OCI-LY1 (cell line): Measurements from ENCODE around the gene LIMCH1.
"Not testable (repeated sequence)": the region's sequence is repeated elsewhere in the genome, so short reads cannot be mapped to it uniquely, and the experiment has no call there.

Experiments used
- EZH2 ChIP-seq: fragments of 200-600 bp; sonication (generic), shearing (Covaris generic); IDR thresholded peaks from 2 replicates; pipeline ENCODE4 v1.8.0; 2017; ENCODE audit warnings: borderline replicate concordance, mixed run types, mild to moderate bottlenecking, antibody characterized with exemption, low read length, moderate library complexity, mixed read lengths
- TF ChIP-seq, protein P1 (sequence below): fragments of 200-600 bp; sonication (generic), shearing (Covaris generic); IDR thresholded peaks from 2 replicates; pipeline ENCODE4 v1.5.1; 2017; ENCODE audit warnings: mild to moderate bottlenecking, antibody characterized with exemption, low read length, moderate library complexity, mixed read lengths

DNA sequence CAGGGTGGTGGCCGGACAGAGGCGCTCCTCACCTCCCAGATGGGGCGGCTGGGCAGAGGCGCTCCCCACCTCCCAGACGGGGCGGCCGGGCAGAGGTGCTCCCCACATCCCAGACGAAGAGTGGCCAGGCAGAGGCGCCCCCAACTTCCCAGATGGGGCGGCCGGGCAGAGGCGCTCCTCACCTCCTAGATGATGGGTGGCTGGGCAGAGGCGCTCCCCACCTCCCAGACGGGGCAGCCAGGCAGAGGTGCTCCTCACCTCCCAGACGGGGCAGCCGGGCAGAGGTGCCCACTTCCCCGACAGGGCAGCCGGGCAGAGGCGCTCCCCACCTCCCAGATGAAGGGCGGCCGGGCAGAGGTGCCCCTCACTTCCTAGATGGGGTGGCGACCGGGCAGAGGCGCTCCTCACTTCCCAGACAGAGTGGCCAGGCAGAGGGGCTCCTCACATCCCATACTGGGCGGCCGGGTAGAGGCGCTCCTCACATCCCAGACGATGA lies 46.8 kb upstream of the LIMCH1 start:
- TF ChIP-seq, protein P1, sequence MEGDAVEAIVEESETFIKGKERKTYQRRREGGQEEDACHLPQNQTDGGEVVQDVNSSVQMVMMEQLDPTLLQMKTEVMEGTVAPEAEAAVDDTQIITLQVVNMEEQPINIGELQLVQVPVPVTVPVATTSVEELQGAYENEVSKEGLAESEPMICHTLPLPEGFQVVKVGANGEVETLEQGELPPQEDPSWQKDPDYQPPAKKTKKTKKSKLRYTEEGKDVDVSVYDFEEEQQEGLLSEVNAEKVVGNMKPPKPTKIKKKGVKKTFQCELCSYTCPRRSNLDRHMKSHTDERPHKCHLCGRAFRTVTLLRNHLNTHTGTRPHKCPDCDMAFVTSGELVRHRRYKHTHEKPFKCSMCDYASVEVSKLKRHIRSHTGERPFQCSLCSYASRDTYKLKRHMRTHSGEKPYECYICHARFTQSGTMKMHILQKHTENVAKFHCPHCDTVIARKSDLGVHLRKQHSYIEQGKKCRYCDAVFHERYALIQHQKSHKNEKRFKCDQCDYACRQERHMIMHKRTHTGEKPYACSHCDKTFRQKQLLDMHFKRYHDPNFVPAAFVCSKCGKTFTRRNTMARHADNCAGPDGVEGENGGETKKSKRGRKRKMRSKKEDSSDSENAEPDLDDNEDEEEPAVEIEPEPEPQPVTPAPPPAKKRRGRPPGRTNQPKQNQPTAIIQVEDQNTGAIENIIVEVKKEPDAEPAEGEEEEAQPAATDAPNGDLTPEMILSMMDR, result not testable (repeated sequence)
- not testable (repeated sequence) for TF ChIP-seq EZH2
